H9 (cell line): ENCODE data around the gene DNAJC11. TPM values are rescaled to one million over a fixed set of nuclear protein-coding genes. Genes with fewer than 3 reads are reported as not detected.

Experiments
- DNase-seq: peaks from one replicate; pipeline ENCODE4 v3.0.0-alpha.2; 2017
- H2AFZ ChIP-seq: one replicate; pipeline ENCODE4 v1.6.1; 2013; ENCODE audit warnings: mild to moderate bottlenecking, low read length, control low read depth, moderate library complexity
- H2AK5ac ChIP-seq: 2 replicates; pipeline ENCODE4 v1.6.1; 2013; ENCODE audit warnings: low read length, control low read depth, mixed read lengths; ENCODE audit not compliant: insufficient read length
- H2BK120ac ChIP-seq: one replicate; pipeline ENCODE4 v1.6.1; 2013; ENCODE audit warnings: low read depth, mild to moderate bottlenecking, low read length, control low read depth, inconsistent platforms; ENCODE audit not compliant: poor library complexity, severe bottlenecking
- H2BK12ac ChIP-seq: 2 replicates; pipeline ENCODE4 v1.6.1; 2013; ENCODE audit warnings: low read length, control low read depth, mixed read lengths, low read depth; ENCODE audit not compliant: insufficient read length
- H2BK15ac ChIP-seq: 2 replicates; pipeline ENCODE4 v1.6.1; 2013; ENCODE audit warnings: low read depth, low read length, control low read depth
- H2BK20ac ChIP-seq: one replicate; pipeline ENCODE4 v1.6.1; 2013; ENCODE audit warnings: low read depth, mild to moderate bottlenecking, low read length, control low read depth, inconsistent platforms; ENCODE audit not compliant: poor library complexity, severe bottlenecking
- H2BK5ac ChIP-seq: 2 replicates; pipeline ENCODE4 v1.6.1; 2013; ENCODE audit warnings: low read length, control low read depth, mixed read lengths; ENCODE audit not compliant: insufficient read length
- H3K14ac ChIP-seq: 2 replicates; pipeline ENCODE4 v1.6.1; 2013; ENCODE audit warnings: low read length, control low read depth; ENCODE audit not compliant: insufficient read depth
- H3K18ac ChIP-seq: 2 replicates; pipeline ENCODE4 v1.6.1; 2013; ENCODE audit warnings: low read depth, mild to moderate bottlenecking, mixed read lengths, low read length, control low read depth; ENCODE audit not compliant: insufficient read length
- H3K23ac ChIP-seq: 2 replicates; pipeline ENCODE4 v1.6.1; 2013; ENCODE audit warnings: low read length, control low read depth, mixed read lengths, low read depth; ENCODE audit not compliant: insufficient read length
- H3K23me2 ChIP-seq: 2 replicates; pipeline ENCODE4 v1.6.1; 2013; ENCODE audit warnings: low read depth, mild to moderate bottlenecking, mixed read lengths, low read length, control low read depth; ENCODE audit not compliant: insufficient read length, poor library complexity, severe bottlenecking
- H3K27ac ChIP-seq: 2 replicates; pipeline ENCODE4 v1.5.1; 2013; ENCODE audit warnings: low read length, control low read depth, mixed read lengths, low read depth; ENCODE audit not compliant: insufficient read length
- H3K27me3 ChIP-seq: 2 replicates; pipeline ENCODE4 v1.6.1; 2013; ENCODE audit warnings: low read length, control low read depth, inconsistent platforms; ENCODE audit not compliant: insufficient read depth
- H3K4ac ChIP-seq: 2 replicates; pipeline ENCODE4 v1.6.1; 2013; ENCODE audit warnings: low read depth, mild to moderate bottlenecking, control low read depth, inconsistent platforms, low read length, moderate library complexity
- H3K4me1 ChIP-seq: 2 replicates; pipeline ENCODE4 v1.6.1; 2013; ENCODE audit warnings: low read length, control low read depth, inconsistent platforms; ENCODE audit not compliant: insufficient read depth
- H3K4me2 ChIP-seq: 2 replicates; pipeline ENCODE4 v1.6.1; 2013; ENCODE audit warnings: low read length, control low read depth, mixed read lengths; ENCODE audit not compliant: insufficient read length, insufficient read depth
- H3K56ac ChIP-seq: 2 replicates; pipeline ENCODE4 v1.6.1; 2013; ENCODE audit warnings: low read depth, mild to moderate bottlenecking, mixed read lengths, low read length, control low read depth; ENCODE audit not compliant: insufficient read length
- H3K79me1 ChIP-seq: 2 replicates; pipeline ENCODE4 v1.6.1; 2013; ENCODE audit warnings: low read depth, mild to moderate bottlenecking, moderate library complexity, low read length, control low read depth, inconsistent platforms; ENCODE audit not compliant: insufficient read depth, poor library complexity, severe bottlenecking
- H3K79me2 ChIP-seq: 2 replicates; pipeline ENCODE4 v1.6.1; 2013; ENCODE audit warnings: low read length, control low read depth, inconsistent platforms; ENCODE audit not compliant: insufficient read depth
- H3K9ac ChIP-seq: 2 replicates; pipeline ENCODE4 v1.6.1; 2013; ENCODE audit warnings: low read length, control low read depth, mixed read lengths; ENCODE audit not compliant: insufficient read length; ENCODE audit errors: extremely low read depth
- H3K9me3 ChIP-seq: one replicate; pipeline ENCODE4 v1.6.1; 2013; ENCODE audit warnings: low read depth, low read length, inconsistent platforms; ENCODE audit not compliant: control insufficient read depth
- H3T11ph ChIP-seq: one replicate; pipeline ENCODE4 v1.6.1; 2013; ENCODE audit warnings: mild to moderate bottlenecking, low read length, control low read depth, inconsistent platforms
- H4K20me1 ChIP-seq: one replicate; pipeline ENCODE4 v1.6.1; 2013; ENCODE audit not compliant: control insufficient read depth, insufficient read length, insufficient read depth
- H4K5ac ChIP-seq: 2 replicates; pipeline ENCODE4 v1.6.1; 2013; ENCODE audit warnings: low read depth, mild to moderate bottlenecking, mixed read lengths, low read length, control low read depth; ENCODE audit not compliant: insufficient read length
- H4K8ac ChIP-seq: replicated peaks from 2 replicates; pipeline ENCODE4 v1.6.1; 2013; ENCODE audit warnings: low read length, control low read depth, mixed read lengths, low read depth; ENCODE audit not compliant: insufficient read length
- H4K91ac ChIP-seq: 2 replicates; pipeline ENCODE4 v1.6.1; 2013; ENCODE audit warnings: low read depth, mild to moderate bottlenecking, moderate library complexity, mixed read lengths, low read length, control low read depth; ENCODE audit not compliant: insufficient read length
- H3K27ac Mint-ChIP-seq, 3 experiments: 2 replicates in 2 of 3; 3 replicates in 1 of 3; pipeline ENCODE4 v1.8.0; 2020 to 2021; ENCODE audit warnings: mixed read lengths in 3 of 3, mild to moderate bottlenecking in 1 of 3, moderate library complexity in 1 of 3
- H3K27me3 Mint-ChIP-seq: 2 replicates; pipeline ENCODE4 v1.8.0; 2021; ENCODE audit warnings: low read depth, mild to moderate bottlenecking, moderate library complexity, mixed read lengths
- H3K36me3 Mint-ChIP-seq, 3 experiments: 2 replicates in 2 of 3; 3 replicates in 1 of 3; pipeline ENCODE4 v1.8.0; 2020 to 2021; ENCODE audit warnings: low read depth in 3 of 3, mixed read lengths in 3 of 3; ENCODE audit not compliant: insufficient read depth in 1 of 3
- H3K4me1 Mint-ChIP-seq, 2 experiments: 2 replicates each; pipeline ENCODE4 v1.8.0; 2020; ENCODE audit warnings: mixed read lengths in 2 of 2
- H3K4me3 Mint-ChIP-seq, 2 experiments: 2 replicates in 1 of 2; 3 replicates in 1 of 2; pipeline ENCODE4 v1.8.0; 2020 to 2021; ENCODE audit warnings: mild to moderate bottlenecking in 2 of 2, mixed read lengths in 2 of 2, moderate library complexity in 1 of 2
- H3K9me3 Mint-ChIP-seq, 2 experiments: 2 replicates in 1 of 2; 3 replicates in 1 of 2; pipeline ENCODE4 v1.8.0; 2020; ENCODE audit warnings: mild to moderate bottlenecking in 2 of 2, mixed read lengths in 2 of 2, moderate library complexity in 1 of 2
- CTCF ChIP-seq: fragments of 200-600 bp; sonication (generic); conservative IDR thresholded peaks from 3 replicates; pipeline ENCODE4 v1.8.0; 2021; ENCODE audit warnings: antibody characterized with exemption, mild to moderate bottlenecking
- WGBS: extraction: QIAGEN DNeasy Blood & Tissue Kit; methylation state at CpG from one replicate; pipeline ENCODE4 v1.1.7; 2013; ENCODE audit warnings: missing lambda C conversion rate, low lambda C conversion rate, mixed read lengths; ENCODE audit not compliant: insufficient read length; ENCODE audit errors: extremely low coverage; 5-methylcytosine and 5-hydroxymethylcytosine counted together
- total RNA-seq: library from RNA; stranded (reverse); gene quantifications from 2 replicates; pipeline ENCODE4 v1.2.1, GENCODE V29; 2021

The DNAJC11 gene
- total RNA-seq, 1 experiment from 2014 or later: 88.5 TPM

GRCh38 chr1:6638226-6638625 lies 63.4 kb downstream of the DNAJC11 start:
- Mint-ChIP-seq H3K36me3 (peaks cover 38 to 92% (median 89%) of the 10 kb centered on the region in 3 experiments), H3K27me3 (no peaks in the 10 kb centered on the region; the same call in 1 of the 2 replicates), H3K9me3 (no peaks in the 10 kb centered on the region), H3K4me3 (no peak overlapping the region), H3K4me1 (no peaks in the 10 kb centered on the region), H3K27ac (no peak overlapping the region)
- no peak overlapping the region for H4K8ac ChIP-seq
- H3K23ac ChIP-seq: no peak overlapping the region
- no peak overlapping the region for H3K4me2 ChIP-seq
- H2AK5ac ChIP-seq: no peak overlapping the region
- H3K79me1 ChIP-seq: no peaks in the 10 kb centered on the region
- H2BK20ac ChIP-seq: no peak overlapping the region
- H3K9ac ChIP-seq: no peak overlapping the region
- H2BK5ac ChIP-seq: no peak overlapping the region
- H3K79me2 ChIP-seq: no peaks in the 10 kb centered on the region
- H2BK15ac ChIP-seq: no peak overlapping the region
- H4K91ac ChIP-seq: no peak overlapping the region
- H3K4me1 ChIP-seq: no peaks in the 10 kb centered on the region
- H2AFZ ChIP-seq: no peak overlapping the region
- no peak overlapping the region for H3K4ac ChIP-seq
- H2BK120ac ChIP-seq: no peak overlapping the region
- no peaks in the 10 kb centered on the region for H3K9me3 ChIP-seq
- TF ChIP-seq CTCF: no peak
- H3K14ac ChIP-seq: no peak overlapping the region
- no peak overlapping the region for H2BK12ac ChIP-seq
- H3K23me2 ChIP-seq: no peaks in the 10 kb centered on the region
- no peak overlapping the region for H3K56ac ChIP-seq
- no peaks in the 10 kb centered on the region for H3K27me3 ChIP-seq
- no peak overlapping the region for H3K27ac ChIP-seq
- no peak overlapping the region for H3K18ac ChIP-seq
- DNase-seq: no peak
- WGBS: no CpG with 5 or more reads among the region's 18 CpGs
- H4K5ac ChIP-seq: no peak overlapping the region
- no peaks in the 10 kb centered on the region for H4K20me1 ChIP-seq
- no peak overlapping the region for H3T11ph ChIP-seq
